Measurements from ENCODE around the gene KLHL29. TPM values are rescaled to one million over a fixed set of nuclear protein-coding genes. Genes with fewer than 3 reads are reported as not detected.

The KLHL29 gene
- total and polyA plus RNA-seq, 2 donors (not counting 3 experiments of a cell fraction or from before 2014, with no cell fraction given): 4.6 to 12.7 TPM

DNA sequence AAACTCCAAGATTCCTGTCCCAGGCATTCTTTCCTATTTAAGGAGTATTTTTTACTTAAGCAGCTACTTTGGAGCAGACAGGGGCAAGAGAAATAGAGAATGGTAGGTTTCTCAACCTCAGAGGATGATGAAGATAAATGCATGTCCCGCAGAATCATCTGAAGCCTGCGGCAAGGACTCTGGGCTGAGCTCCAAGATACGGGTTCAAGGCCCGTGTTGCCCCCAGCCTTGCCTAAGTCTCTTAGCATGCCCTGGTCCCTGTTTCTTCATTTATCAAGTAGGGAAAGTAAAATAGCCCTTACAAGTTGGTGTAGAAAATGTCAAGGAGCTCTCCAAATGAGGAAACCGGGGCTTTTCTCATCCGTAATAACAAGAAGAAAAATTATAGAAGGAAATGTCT, 214.0 kb downstream of the KLHL29 start:
- CTCF ChIA-PET: no interaction called here
- H3K36me3 ChIP-seq (ENCODE audit: control insufficient read depth in 2 of 2, extremely low read depth in 1 of 2, insufficient read depth in 2 of 2, low read length in 2 of 2): no peaks in the 10 kb centered on the region
- intact Hi-C loops (cut with micrococcal nuclease): no loop called here
- POLR2A ChIA-PET: no interaction called here
- no peaks in the 10 kb centered on the region for H3K9me3 ChIP-seq (replicated peaks; ENCODE audit: control insufficient read depth, insufficient read depth, low read length)
- TF ChIP-seq MYC (IDR thresholded peaks at IDR 0.05; ENCODE audit: low read depth, low read length): no peak
- TF ChIP-seq, protein P1, sequence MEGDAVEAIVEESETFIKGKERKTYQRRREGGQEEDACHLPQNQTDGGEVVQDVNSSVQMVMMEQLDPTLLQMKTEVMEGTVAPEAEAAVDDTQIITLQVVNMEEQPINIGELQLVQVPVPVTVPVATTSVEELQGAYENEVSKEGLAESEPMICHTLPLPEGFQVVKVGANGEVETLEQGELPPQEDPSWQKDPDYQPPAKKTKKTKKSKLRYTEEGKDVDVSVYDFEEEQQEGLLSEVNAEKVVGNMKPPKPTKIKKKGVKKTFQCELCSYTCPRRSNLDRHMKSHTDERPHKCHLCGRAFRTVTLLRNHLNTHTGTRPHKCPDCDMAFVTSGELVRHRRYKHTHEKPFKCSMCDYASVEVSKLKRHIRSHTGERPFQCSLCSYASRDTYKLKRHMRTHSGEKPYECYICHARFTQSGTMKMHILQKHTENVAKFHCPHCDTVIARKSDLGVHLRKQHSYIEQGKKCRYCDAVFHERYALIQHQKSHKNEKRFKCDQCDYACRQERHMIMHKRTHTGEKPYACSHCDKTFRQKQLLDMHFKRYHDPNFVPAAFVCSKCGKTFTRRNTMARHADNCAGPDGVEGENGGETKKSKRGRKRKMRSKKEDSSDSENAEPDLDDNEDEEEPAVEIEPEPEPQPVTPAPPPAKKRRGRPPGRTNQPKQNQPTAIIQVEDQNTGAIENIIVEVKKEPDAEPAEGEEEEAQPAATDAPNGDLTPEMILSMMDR (IDR thresholded peaks at IDR 0.05; ENCODE audit: extremely low read depth in 1 of 2, insufficient read depth in 1 of 2, low read depth in 1 of 2, low read length in 2 of 2): no peak
- TF ChIP-seq FOS (IDR thresholded peaks at IDR 0.05; ENCODE audit: borderline replicate concordance, insufficient read depth, low read length): no peak
- TF ChIP-seq JUN (IDR thresholded peaks at IDR 0.05; ENCODE audit: borderline replicate concordance, insufficient read depth, insufficient read length, low read depth): no peak
- no peak for TF ChIP-seq POLR2A (IDR thresholded peaks at IDR 0.05; ENCODE audit: low read depth, low read length)
- no peak for TF ChIP-seq POLR2AphosphoS5 (IDR thresholded peaks at IDR 0.05; ENCODE audit: insufficient read depth, low read depth, low read length)
- TF ChIP-seq, protein P2, sequence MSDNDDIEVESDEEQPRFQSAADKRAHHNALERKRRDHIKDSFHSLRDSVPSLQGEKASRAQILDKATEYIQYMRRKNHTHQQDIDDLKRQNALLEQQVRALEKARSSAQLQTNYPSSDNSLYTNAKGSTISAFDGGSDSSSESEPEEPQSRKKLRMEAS (IDR thresholded peaks at IDR 0.05; ENCODE audit: insufficient read depth, insufficient read length): no peak
- TF ChIP-seq EZH2 (IDR thresholded peaks at IDR 0.05; ENCODE audit: borderline replicate concordance, low read depth, low read length, severe bottlenecking): no peak
- no TSS peak for BruUV-seq (replicated peaks)
- H2AFZ ChIP-seq (ENCODE audit: low read depth, low read length): no peak overlapping the region
- FAIRE-seq (no peak), DNase-seq (ENCODE audit: low read depth, low spot score) (no peak)
- H4K20me1 ChIP-seq (replicated peaks; ENCODE audit: control insufficient read depth, extremely low read depth, insufficient read depth, low read length): no peaks in the 10 kb centered on the region
- H3K4me3 ChIP-seq (replicated peaks in 1 of 3; ENCODE audit: insufficient read depth in 1 of 3, low read depth in 1 of 3, low read length in 3 of 3): no peak overlapping the region
- no peaks in the 10 kb centered on the region for H3K27me3 ChIP-seq (ENCODE audit: control insufficient read depth in 2 of 2, insufficient read depth in 2 of 2, low read length in 2 of 2)
- no peak overlapping the region for H3K27ac ChIP-seq (ENCODE audit: insufficient read depth, low read depth, low read length)
- H3K9ac ChIP-seq (replicated peaks; ENCODE audit: extremely low read depth, insufficient read depth, low read length): no peak overlapping the region
- no peaks in the 10 kb centered on the region for H3K4me1 ChIP-seq (ENCODE audit: control insufficient read depth, extremely low read depth, insufficient read depth, low read length)
- H3K79me2 ChIP-seq (ENCODE audit: control insufficient read depth, insufficient read depth, low read length): no peaks in the 10 kb centered on the region
- H3K9me1 ChIP-seq (replicated peaks; ENCODE audit: control insufficient read depth, extremely low read depth, insufficient read depth, low read length): no peaks in the 10 kb centered on the region
- H3K4me2 ChIP-seq (ENCODE audit: insufficient read depth, low read length): no peak overlapping the region
- dilution Hi-C loops (cut with MboI; ENCODE audit: extremely low pct_ligation_motif_present, low sequenced_read_pairs): no loop called here

Data from endothelial cell of umbilical vein (primary cell).